ENCODE results near the gene SUFU. TPM values are rescaled to one million over a fixed set of nuclear protein-coding genes. Genes with fewer than 3 reads are reported as not detected.

Gene SUFU
- total RNA-seq, 2 experiments from 2014 or later, result 8.5 to 8.8 TPM

- Mint-ChIP-seq H3K36me3 (ENCODE audit: low read depth) (peaks cover 27% of the 10 kb centered on the region), H3K27ac (peak overlapping the region; percentile 93), H3K4me3 (peak overlapping the region; percentile 85), H3K4me1 (ENCODE audit: low read depth) (peaks cover 31% of the 10 kb centered on the region), H3K9me3 (no peaks in the 10 kb centered on the region), H3K27me3 (no peaks in the 10 kb centered on the region)
- intact Hi-C loops (cut with micrococcal nuclease), result no loop called here
- ChIA-PET CTCF (interaction anchor here (1.3 to 3.8 kb wide), 10 partner anchors 8 to 141 kb away, joined by 4 to 22 read pairs (median 6); partner anchors contain the start of genes ACTR1A, ARL3 and SFXN2), POLR2A (interaction anchor here (0.6 to 4.5 kb wide), 8 partner anchors 9 to 192 kb away, joined by 3 to 35 read pairs (median 5); partner anchors contain the start of genes ARL3, C10orf95, SFXN2 and WBP1L)
- ATAC-seq (no peak), DNase-seq (peak; percentile 59)
- TF ChIP-seq CTCF (IDR thresholded peaks at IDR 0.05), result no peak
Observed at GRCh38 chr10:102643336-102644065, 139.7 kb downstream of the SUFU start.

DNA sequence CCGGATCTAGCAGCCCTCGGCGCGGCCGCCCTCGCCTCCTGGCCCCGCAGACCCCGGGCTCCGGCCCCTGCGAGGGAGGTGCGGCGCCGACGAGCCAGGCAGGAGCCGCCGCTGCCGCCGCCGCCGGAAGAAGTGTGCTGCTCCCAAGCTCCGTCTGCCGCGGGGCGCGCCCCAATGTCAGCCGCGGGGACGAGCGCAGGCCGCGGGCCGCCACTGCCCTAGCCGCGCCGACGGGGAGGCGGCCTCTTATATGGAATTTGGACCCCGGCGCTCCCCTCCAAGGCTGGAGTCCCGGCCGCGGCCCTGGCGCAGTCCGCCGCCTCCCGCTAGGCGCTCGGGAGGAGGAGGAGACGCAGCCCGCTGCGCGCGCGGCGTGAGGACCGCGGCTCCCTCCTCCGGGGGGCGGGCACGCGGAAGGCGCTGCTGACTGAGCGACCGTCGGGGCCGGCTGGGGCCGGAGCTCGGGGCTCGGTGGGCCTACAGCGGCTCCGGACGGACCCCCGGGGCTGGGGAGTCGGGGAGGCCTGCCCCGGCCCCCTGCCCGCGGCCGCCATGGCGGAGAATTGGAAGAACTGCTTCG is 140.4 kb downstream of the SUFU start, which contains the start of gene TRIM8:
Gene TRIM8, plus strand, starts transcription at position 414 of the 580 bp plus-strand sequence. Its CDS starts 139 bp downstream, at position 553.
- Mint-ChIP-seq H3K4me3 (peak within 1 kb of the TSS; percentile 99), H3K36me3 (ENCODE audit: low read depth) (peaks cover 30% of the 10 kb centered on the region), H3K4me1 (ENCODE audit: low read depth) (peaks cover 38% of the 10 kb centered on the region), H3K27ac (peak within 1 kb of the TSS; percentile 95), H3K9me3 (no peaks in the 10 kb centered on the region), H3K27me3 (no peaks in the 10 kb centered on the region)
- peak; percentile 70 for DNase-seq
- no peak for ATAC-seq
- ChIA-PET CTCF (interaction anchor here (0.8 to 3.8 kb wide), 13 partner anchors 9 to 180 kb away, joined by 4 to 22 read pairs (median 7); partner anchors contain the start of genes ACTR1A, ARL3 and SFXN2), POLR2A (interaction anchor here (0.6 to 4.5 kb wide), 16 partner anchors 10 to 194 kb away, joined by 3 to 35 read pairs (median 4); partner anchors contain the start of genes ARL3, SFXN2 and WBP1L)
- TF ChIP-seq CTCF (IDR thresholded peaks at IDR 0.05), result no peak
- intact Hi-C loops (cut with micrococcal nuclease), result no loop called here

GRCh38 chr10:102644646-102645387 is 141.0 kb downstream of the SUFU start:
- peak; percentile 10 for ATAC-seq
- no peaks in the 10 kb centered on the region for H3K27me3 Mint-ChIP-seq
- TF ChIP-seq CTCF (IDR thresholded peaks at IDR 0.05), result peak; percentile 58
- ChIA-PET CTCF (interaction anchor here (0.8 to 3.8 kb wide), 14 partner anchors 9 to 181 kb away, joined by 4 to 22 read pairs (median 8); partner anchors contain the start of genes ACTR1A, ARL3 and SFXN2), POLR2A (interaction anchor here (0.7 to 4.5 kb wide), 16 partner anchors 9 to 194 kb away, joined by 3 to 35 read pairs (median 4); partner anchors contain the start of genes ARL3, SFXN2 and WBP1L)
- H3K36me3 Mint-ChIP-seq (ENCODE audit: low read depth), result peaks cover 30% of the 10 kb centered on the region
- peak; percentile 85 for DNase-seq
- H3K4me1 Mint-ChIP-seq (ENCODE audit: low read depth), result peaks cover 43% of the 10 kb centered on the region
- intact Hi-C loops (cut with micrococcal nuclease), result loop anchor here (5.0 kb wide), 1 partner anchor 67 kb away; the partner anchor contains the start of genes ARL3 and SFXN2
- H3K9me3 Mint-ChIP-seq, result no peaks in the 10 kb centered on the region
- peak overlapping the region; percentile 95 for H3K27ac Mint-ChIP-seq
- peak overlapping the region; percentile 99 for H3K4me3 Mint-ChIP-seq

- intact Hi-C loops (cut with micrococcal nuclease), result loop anchor here (5.0 kb wide), 1 partner anchor 67 kb away; the partner anchor contains the start of genes ARL3 and SFXN2
- CTCF ChIA-PET, result interaction anchor here (1.2 to 3.8 kb wide), 10 partner anchors 8 to 182 kb away, joined by 4 to 22 read pairs (median 10); partner anchors contain the start of genes ACTR1A, ARL3 and SFXN2
- TF ChIP-seq CTCF (IDR thresholded peaks at IDR 0.05), result no peak
- Mint-ChIP-seq H3K27ac (peak overlapping the region; percentile 95), H3K27me3 (no peaks in the 10 kb centered on the region), H3K4me1 (ENCODE audit: low read depth) (peaks cover 47% of the 10 kb centered on the region), H3K4me3 (peak overlapping the region; percentile 99), H3K36me3 (ENCODE audit: low read depth) (peaks cover 30% of the 10 kb centered on the region), H3K9me3 (no peaks in the 10 kb centered on the region)
- peak; percentile 60 for DNase-seq
- POLR2A ChIA-PET, result interaction anchor here (0.7 to 4.5 kb wide), 15 partner anchors 8 to 195 kb away, joined by 3 to 35 read pairs (median 4); partner anchors contain the start of genes ARL3, SFXN2 and WBP1L
- no peak for ATAC-seq
Observed at GRCh38 chr10:102645388-102645740, 141.6 kb downstream of the SUFU start.

All from activated CD8-positive, alpha-beta T cell treated with anti-CD3 and anti-CD28 coated beads for 36 hours (primary cell).